ENCODE measurements around the gene HSD17B8. TPM values are rescaled to one million over a fixed set of nuclear protein-coding genes. Genes with fewer than 3 reads are reported as not detected.

Gene HSD17B8
- polyA plus RNA-seq, 3 donors, result 5.7 to 51.7 (median 14.4) TPM

GRCh38 chr6:33170176-33171015 is 34.1 kb upstream of the HSD17B8 start:
- no peak overlapping the region for H3K27ac ChIP-seq (ENCODE audit: low read depth, low read length)
- WGBS, 3 donors, result 82 to 90% (median 87%) methylated on average over 8 to 9 of the region's 9 CpGs

GRCh38 chr6:33171016-33171879 is 33.2 kb upstream of the HSD17B8 start:
- WGBS, 3 donors, result 84 to 87% (median 85%) methylated on average over 11 of the region's 11 CpGs
- H3K27ac ChIP-seq (ENCODE audit: low read depth, low read length), result no peak overlapping the region

GRCh38 chr6:33171880-33172687 is 32.4 kb upstream of the HSD17B8 start:
- H3K27ac ChIP-seq (ENCODE audit: low read depth, low read length), result no peak overlapping the region
- 54 to 68% (median 65%) methylated on average over 8 of the region's 8 CpGs for WGBS, 3 donors

- H3K27ac ChIP-seq (ENCODE audit: low read depth, low read length), result no peak overlapping the region
- WGBS, 3 donors, result 52 to 71% (median 64%) methylated on average over 16 of the region's 16 CpGs
Observed at GRCh38 chr6:33172688-33173534, 31.5 kb upstream of the HSD17B8 start.

GRCh38 chr6:33173535-33174180 is 30.8 kb upstream of the HSD17B8 start:
- WGBS, 3 donors, result 48 to 64% (median 57%) methylated on average over 8 to 11 of the region's 11 CpGs
- H3K27ac ChIP-seq (ENCODE audit: low read depth, low read length), result no peak overlapping the region

GRCh38 chr6:33174784-33175183 is 29.7 kb upstream of the HSD17B8 start:
- 88 to 98% (median 94%) methylated on average over 4 of the region's 4 CpGs for WGBS, 3 donors
- H3K27ac ChIP-seq (ENCODE audit: low read depth, low read length), result no peak overlapping the region

- WGBS, 3 donors, result 68 to 86% (median 85%) methylated on average over 10 of the region's 10 CpGs
- H3K27ac ChIP-seq (ENCODE audit: low read depth, low read length), result no peak overlapping the region
Observed at GRCh38 chr6:33175436-33176069, 28.9 kb upstream of the HSD17B8 start.

GRCh38 chr6:33176906-33177305 is 27.5 kb upstream of the HSD17B8 start:
- 84 to 93% (median 90%) methylated on average over 7 of the region's 7 CpGs for WGBS, 3 donors
- H3K27ac ChIP-seq (ENCODE audit: low read depth, low read length), result no peak overlapping the region

GRCh38 chr6:33177552-33178446 is 26.7 kb upstream of the HSD17B8 start:
- no peak overlapping the region for H3K27ac ChIP-seq (ENCODE audit: low read depth, low read length)
- WGBS, 3 donors, result 84 to 85% (median 84%) methylated on average over 18 to 19 of the region's 19 CpGs

GRCh38 chr6:33178755-33179475 is 25.5 kb upstream of the HSD17B8 start:
- H3K27ac ChIP-seq (ENCODE audit: low read depth, low read length), result no peak overlapping the region
- 82 to 89% (median 88%) methylated on average over 8 to 10 of the region's 10 CpGs for WGBS, 3 donors

GRCh38 chr6:33181141-33181540 is 23.3 kb upstream of the HSD17B8 start:
- 85 to 92% (median 86%) methylated on average over 7 of the region's 7 CpGs for WGBS, 3 donors
- H3K27ac ChIP-seq (ENCODE audit: low read depth, low read length), result no peak overlapping the region

- 61 to 87% (median 63%) methylated on average over 5 of the region's 5 CpGs for WGBS, 3 donors
- H3K27ac ChIP-seq (ENCODE audit: low read depth, low read length), result no peak overlapping the region
Observed at GRCh38 chr6:33183071-33183683, 21.3 kb upstream of the HSD17B8 start.

GRCh38 chr6:33185190-33185589 is 19.3 kb upstream of the HSD17B8 start:
- H3K27ac ChIP-seq (ENCODE audit: low read depth, low read length), result no peak overlapping the region
- WGBS, 3 donors, result 54 to 82% (median 74%) methylated on average over 8 to 9 of the region's 9 CpGs

- WGBS, 3 donors, result 71 to 84% (median 83%) methylated on average over 4 of the region's 4 CpGs
Observed at GRCh38 chr6:33185654-33186187, 18.7 kb upstream of the HSD17B8 start.

GRCh38 chr6:33187809-33188208 is 16.6 kb upstream of the HSD17B8 start:
- 89 to 96% (median 93%) methylated on average over 1 of the region's 1 CpG for WGBS, 3 donors
- H3K27ac ChIP-seq (ENCODE audit: low read depth, low read length), result no peak overlapping the region

More at GRCh38 chr6:33185654-33186187, 18.7 kb upstream of the HSD17B8 start:
- H3K27ac ChIP-seq (ENCODE audit: low read depth, low read length), result no peak overlapping the region

All from adipose tissue (tissue), 3 donors.